Measurements from ENCODE around the gene ATAD3C. TPM values are rescaled to one million over a fixed set of nuclear protein-coding genes. Genes with fewer than 3 reads are reported as not detected.

Gene ATAD3C
- total and polyA plus RNA-seq, 2 of the 4 experiments (the other 2 are of a cell fraction), result not detected

GRCh38 chr1:1418464-1419362 is 30.8 kb upstream of the ATAD3C start (continued):
- TF ChIP-seq RAD21 (IDR thresholded peaks at IDR 0.05; ENCODE audit: low read length), result no peak

- Histone ChIP-seq H3K14ac (replicated peaks; ENCODE audit: low read depth, low read length) (no peak overlapping the region), H2AFZ (replicated peaks; ENCODE audit: low read length, poor library complexity) (peak overlapping the region; percentile 86), H3K18ac (ENCODE audit: low read depth, low read length) (no peak overlapping the region), H4K91ac (ENCODE audit: insufficient read depth, low read depth, low read length) (no peak overlapping the region), H2BK20ac (ENCODE audit: low read depth, low read length) (no peak overlapping the region), H2BK120ac (ENCODE audit: low read depth, low read length) (no peak overlapping the region), H3K9me1 (ENCODE audit: insufficient read depth, low read length) (no peaks in the 10 kb centered on the region), H4K8ac (ENCODE audit: low read depth in 2 of 2, low read length in 2 of 2) (no peak overlapping the region), H2BK5ac (ENCODE audit: low read depth, low read length, poor library complexity, severe bottlenecking) (no peak overlapping the region), H3K79me1 (ENCODE audit: low read depth in 1 of 2, low read length in 2 of 2) (no peaks in the 10 kb centered on the region), H3K4ac (ENCODE audit: low read depth, low read length) (no peak overlapping the region), H2AK5ac (ENCODE audit: low read depth, low read length) (no peak overlapping the region), H3K4me3 (ENCODE audit: insufficient read depth, low read depth, low read length) (no peak overlapping the region), H3K9ac (ENCODE audit: low read depth, low read length) (no peak overlapping the region), H3K23ac (ENCODE audit: low read depth, low read length) (no peak overlapping the region), H3K9me3 (ENCODE audit: control insufficient read depth, insufficient read depth, low read length) (no peaks in the 10 kb centered on the region), H3K4me1 (ENCODE audit: control insufficient read depth, insufficient read depth, low read length) (peaks cover 3% of the 10 kb centered on the region; the same call in 1 of the 2 replicates), H4K5ac (ENCODE audit: low read depth, low read length) (no peak overlapping the region), H3K27ac (ENCODE audit: insufficient read depth, low read length) (no peak overlapping the region), H3K36me3 (ENCODE audit: control insufficient read depth, insufficient read depth, low read length) (no peaks in the 10 kb centered on the region), H4K20me1 (ENCODE audit: insufficient read depth, low read length) (no peaks in the 10 kb centered on the region), H3K4me2 (ENCODE audit: low read depth, low read length) (no peak overlapping the region), H3K56ac (ENCODE audit: extremely low read depth, insufficient read depth, low read length) (no peak overlapping the region), H2BK15ac (ENCODE audit: low read depth, low read length) (no peak overlapping the region), H2AK9ac (replicated peaks; ENCODE audit: low read depth, low read length, poor library complexity) (no peak overlapping the region), H3K27me3 (ENCODE audit: control insufficient read depth, insufficient read depth, low read length) (no peaks in the 10 kb centered on the region)
- ChIA-PET CTCF (no interaction called here), POLR2A (ENCODE audit: unreplicated experiment) (no interaction called here)
- ATAC-seq (ENCODE audit: low read depth) (no peak), DNase-seq (no peak)
- intact Hi-C loops (cut with micrococcal nuclease) (no loop called here), dilution Hi-C loops (cut with HindIII; ENCODE audit: low sequenced_read_pairs, unreplicated experiment) (no loop called here), in situ Hi-C loops (cut with MboI; ENCODE audit: low sequenced_read_pairs) (no loop called here)
- WGBS, 2 experiments (ENCODE audit: extremely low coverage in 2 of 2, insufficient read length in 1 of 2), result 91% methylated on average over 10 of the region's 21 CpGs; no CpG with 5 or more reads in 1 of the 2 experiments
- no TSS peak for BruUV-seq (replicated peaks)
- TF ChIP-seq MAZ (IDR thresholded peaks at IDR 0.05; ENCODE audit: borderline replicate concordance, low read depth, low read length) (no peak), NFE2L2 (IDR thresholded peaks at IDR 0.05; ENCODE audit: low read depth, low read length) (no peak), RAD21 (IDR thresholded peaks at IDR 0.05; ENCODE audit: low read length) (no peak), FOS (IDR thresholded peaks at IDR 0.05; ENCODE audit: low read depth, low read length) (no peak), MXI1 (IDR thresholded peaks at IDR 0.05; ENCODE audit: borderline replicate concordance, low read depth, low read length) (no peak), RCOR1 (IDR thresholded peaks at IDR 0.05; ENCODE audit: insufficient replicate concordance, low read length) (no peak), CTCF (conservative IDR thresholded peaks at IDR 0.05; ENCODE audit: low read depth, low read length) (no peak), CEBPB (IDR thresholded peaks at IDR 0.05; ENCODE audit: low read depth, low read length) (no peak), USF2 (IDR thresholded peaks at IDR 0.05; ENCODE audit: low read depth, low read length) (no peak), SMC3 (IDR thresholded peaks at IDR 0.05; ENCODE audit: low read depth, low read length) (no peak), BHLHE40 (IDR thresholded peaks at IDR 0.05; ENCODE audit: low read depth, low read length) (no peak), MAFK (IDR thresholded peaks at IDR 0.05; ENCODE audit: low read depth, low read length) (no peak), POLR2A (IDR thresholded peaks at IDR 0.05; ENCODE audit: low read depth, low read length) (no peak), CHD1 (IDR thresholded peaks at IDR 0.05; ENCODE audit: low read depth, low read length) (no peak), RFX5 (IDR thresholded peaks at IDR 0.05; ENCODE audit: low read depth, low read length) (no peak)
These were observed 30.1 kb upstream of the ATAD3C start for GRCh38 chr1:1419363-1419812.
